CD4-positive, alpha-beta T cell treated with Interleukin-15 for 1 hour (primary cell): ENCODE results near the gene C2orf72.
"Not testable (repeated sequence)": the region's sequence is repeated elsewhere in the genome, so short reads cannot be mapped to it uniquely, and the experiment has no call there.

Source experiments
- DNase-seq: peaks from one replicate; pipeline ENCODE4 v3.0.0-alpha.2; 2020

C2orf72 gene

DNA sequence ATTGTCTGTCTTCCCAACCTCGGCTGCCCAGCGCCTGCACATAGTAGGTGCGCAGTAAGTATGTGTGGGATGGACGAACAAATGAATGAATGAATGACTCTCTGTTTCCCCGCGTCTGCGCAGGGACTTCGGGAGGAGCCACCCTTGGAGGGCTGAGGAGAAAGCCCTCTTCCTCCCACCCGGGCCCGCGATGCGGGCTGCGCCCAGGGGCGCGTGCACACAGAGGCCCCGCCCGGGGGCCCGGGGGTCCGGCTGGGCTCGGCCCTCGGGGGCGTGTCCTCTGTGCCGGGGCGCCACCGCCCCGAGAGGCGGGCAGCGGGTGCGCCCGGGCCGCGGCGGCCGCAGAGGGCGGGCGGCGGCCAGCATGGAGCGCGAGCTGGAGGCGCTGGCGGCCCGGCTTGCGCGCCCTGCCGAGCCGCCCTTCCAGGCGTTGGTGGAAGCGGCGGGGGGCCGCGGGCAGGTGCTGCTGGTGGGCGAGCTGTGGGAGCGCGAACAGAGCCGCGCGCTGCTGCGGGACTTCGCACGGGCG is at the start of gene C2orf72:
C2orf72 (plus strand) TSS at position 322 of the 529 bp plus-strand sequence; CDS start at position 365, 43 bp downstream.
- DNase-seq: no peak

DNA sequence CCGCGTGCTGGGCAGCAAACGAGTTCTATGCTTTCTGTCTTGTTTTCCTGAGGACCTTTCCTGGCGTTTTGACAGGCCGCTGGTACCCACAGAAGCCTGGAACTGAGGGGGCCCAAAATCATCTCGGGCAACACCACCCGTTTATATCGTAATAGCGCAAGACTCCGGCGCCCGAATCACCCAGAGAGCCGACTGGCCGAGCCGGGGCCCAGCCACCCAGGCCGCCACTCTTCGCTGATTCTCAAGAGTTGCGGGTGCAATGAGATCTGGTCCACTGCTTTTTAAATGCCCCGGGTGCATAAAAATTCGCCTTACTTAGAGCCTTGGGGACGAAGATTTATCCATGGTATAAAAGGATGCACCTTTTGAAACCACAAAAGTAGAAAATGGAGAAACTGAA is 47.6 kb upstream of the C2orf72 start:
- DNase-seq: no peak

DNA sequence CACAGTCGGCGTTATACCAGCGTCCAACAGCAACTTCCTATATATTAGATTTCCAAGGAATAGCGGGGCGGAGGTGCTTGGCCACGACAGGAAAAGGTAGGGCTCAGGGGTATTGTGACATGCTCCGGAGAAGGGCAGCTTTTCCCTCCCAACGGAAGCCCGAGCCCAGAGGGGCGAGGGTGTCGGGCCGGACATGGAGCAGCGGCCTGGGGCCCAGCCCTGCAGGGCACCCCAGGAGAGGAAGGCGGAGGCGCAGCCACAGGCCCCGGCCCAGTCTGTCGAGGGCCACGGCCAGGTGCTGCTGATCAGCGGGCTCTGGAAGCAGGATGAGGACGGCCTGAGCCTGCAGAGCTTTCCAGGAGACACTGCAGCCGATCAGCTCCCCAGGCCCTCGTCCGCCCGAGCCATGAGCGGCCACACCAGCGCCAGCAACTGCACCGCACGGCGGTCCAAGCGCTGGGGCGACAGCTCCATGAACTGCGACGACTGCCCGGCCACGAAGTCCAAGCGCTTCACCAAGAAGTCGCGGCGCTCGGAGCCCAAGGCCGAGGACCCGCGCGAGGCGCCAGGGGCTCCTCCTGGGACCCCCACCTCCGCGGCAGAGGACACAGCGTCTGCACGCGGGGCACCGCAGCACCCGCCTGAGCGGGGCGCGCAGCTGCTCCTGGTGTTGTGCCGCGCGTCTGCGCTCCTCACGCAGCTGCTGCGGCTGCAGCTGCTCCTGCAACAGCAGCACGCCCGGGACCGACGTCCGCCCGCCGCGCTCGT is 47.0 kb upstream of the C2orf72 start:
- DNase-seq: no peak

DNA sequence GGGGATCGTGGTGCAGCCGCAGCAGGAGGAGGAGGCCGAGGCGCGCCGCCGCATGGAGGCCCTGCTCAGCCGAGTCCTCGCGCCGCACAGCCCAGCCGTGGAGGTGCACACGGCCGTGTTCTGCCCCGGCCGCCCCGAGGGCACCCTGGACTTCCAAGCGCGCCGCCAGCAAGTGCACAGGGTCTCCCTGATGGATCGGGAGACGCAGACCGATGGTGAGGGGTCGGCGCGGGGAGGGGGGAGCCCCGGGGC is 46.5 kb upstream of the C2orf72 start:
- DNase-seq: no peak

DNA sequence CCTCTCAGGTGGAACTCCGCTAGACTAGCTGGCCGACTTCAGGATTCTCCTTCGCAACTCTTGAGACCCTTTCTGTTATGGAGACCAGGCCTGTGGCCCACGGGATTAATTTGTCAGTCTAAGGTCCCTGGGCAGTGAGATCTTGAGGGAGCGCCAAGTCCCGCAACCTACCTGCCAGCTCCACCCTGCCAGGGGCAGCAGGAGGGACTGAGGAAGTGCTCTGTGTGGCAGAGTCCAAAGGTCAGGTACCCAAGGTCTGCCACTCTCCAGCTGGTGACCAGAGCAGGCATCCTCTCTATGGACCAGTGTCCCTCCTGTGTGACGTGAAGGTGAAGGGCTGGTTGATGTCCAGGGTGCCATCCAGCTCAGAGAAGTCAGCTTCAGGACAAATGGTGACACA is 45.7 kb upstream of the C2orf72 start:
- no peak for DNase-seq

DNA sequence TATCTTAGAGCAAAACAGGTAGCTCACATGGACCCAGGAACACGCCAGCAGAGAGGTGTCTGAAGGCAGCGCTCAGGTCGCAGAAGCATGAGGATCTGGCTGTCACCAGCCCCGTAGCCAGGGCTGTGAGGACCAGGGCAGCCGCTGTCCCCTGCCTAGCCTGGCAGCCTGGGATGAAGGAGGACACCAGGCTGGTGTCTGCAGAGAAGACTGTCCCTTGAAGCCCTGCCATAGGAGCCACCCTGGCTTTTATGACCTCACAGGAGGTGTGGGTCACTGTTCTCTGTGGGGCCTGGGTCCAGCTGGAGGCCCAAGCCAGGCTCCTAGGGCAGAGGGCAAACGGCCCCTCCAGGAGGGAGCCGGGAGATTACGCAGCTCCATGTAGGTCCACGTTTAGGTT is 41.5 kb upstream of the C2orf72 start, which contains the start of gene SPATA3:
SPATA3 (plus strand) TSS at position 301 of the 400 bp plus-strand sequence. CDS start 113 bp downstream, outside the sequence.
- DNase-seq: no peak

DNA sequence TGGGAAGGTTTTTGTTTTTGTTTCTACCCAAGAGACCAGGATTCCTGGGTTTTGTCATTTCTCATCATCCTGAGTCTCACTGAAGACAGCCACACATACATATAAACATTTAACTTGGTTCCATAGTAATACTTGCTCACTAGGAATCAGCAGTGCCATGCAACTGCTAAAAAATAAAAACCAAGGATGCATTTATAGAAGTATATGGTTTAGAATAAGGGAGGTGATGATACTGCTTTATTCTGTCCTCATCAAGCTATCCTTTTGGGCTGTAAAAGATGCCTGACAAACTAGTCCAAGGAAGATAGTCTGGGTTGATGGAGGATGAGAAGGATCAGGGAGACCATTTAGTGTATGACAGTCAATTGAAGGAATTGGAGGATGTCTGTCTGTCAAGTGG is 40.7 kb upstream of the C2orf72 start:
- no peak for DNase-seq

DNA sequence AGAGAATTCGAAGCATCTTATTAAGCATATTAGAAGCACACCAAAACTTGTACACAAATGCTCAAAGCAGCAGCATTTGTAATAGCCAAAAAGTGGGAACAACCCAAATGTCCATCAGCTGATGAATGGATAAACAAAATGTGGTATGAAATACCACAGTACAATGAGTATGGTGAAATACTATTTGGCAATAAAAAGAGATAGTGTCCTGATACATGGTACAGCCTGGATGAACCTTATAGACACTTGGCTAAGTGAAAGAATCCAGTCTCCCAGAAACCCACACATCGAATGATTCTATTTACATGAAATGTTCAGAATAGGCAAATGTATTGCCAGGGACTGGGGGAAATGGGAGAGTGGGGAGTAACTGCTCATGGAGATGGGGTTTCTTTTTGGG is 38.4 kb upstream of the C2orf72 start:
- no peak for DNase-seq

DNA sequence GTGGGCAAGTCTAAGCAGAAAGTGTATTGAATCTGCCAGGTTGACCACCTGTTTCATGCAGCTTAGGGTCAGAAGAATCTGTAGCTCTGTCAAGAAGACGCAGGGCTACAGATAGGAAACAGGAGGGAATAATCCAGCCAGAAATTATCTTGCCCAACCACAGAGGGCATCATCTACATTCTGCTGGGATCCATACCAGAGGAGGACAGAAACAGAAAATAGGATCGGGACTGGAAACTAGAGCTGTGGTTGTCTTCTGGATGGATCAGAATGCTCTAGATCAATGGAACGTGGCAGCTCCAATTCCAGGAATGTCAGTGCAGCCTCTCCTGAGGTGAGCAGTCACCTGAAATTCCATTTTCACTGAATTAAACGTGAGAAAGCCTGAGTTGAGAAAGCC is 37.8 kb upstream of the C2orf72 start:
- no peak for DNase-seq

DNA sequence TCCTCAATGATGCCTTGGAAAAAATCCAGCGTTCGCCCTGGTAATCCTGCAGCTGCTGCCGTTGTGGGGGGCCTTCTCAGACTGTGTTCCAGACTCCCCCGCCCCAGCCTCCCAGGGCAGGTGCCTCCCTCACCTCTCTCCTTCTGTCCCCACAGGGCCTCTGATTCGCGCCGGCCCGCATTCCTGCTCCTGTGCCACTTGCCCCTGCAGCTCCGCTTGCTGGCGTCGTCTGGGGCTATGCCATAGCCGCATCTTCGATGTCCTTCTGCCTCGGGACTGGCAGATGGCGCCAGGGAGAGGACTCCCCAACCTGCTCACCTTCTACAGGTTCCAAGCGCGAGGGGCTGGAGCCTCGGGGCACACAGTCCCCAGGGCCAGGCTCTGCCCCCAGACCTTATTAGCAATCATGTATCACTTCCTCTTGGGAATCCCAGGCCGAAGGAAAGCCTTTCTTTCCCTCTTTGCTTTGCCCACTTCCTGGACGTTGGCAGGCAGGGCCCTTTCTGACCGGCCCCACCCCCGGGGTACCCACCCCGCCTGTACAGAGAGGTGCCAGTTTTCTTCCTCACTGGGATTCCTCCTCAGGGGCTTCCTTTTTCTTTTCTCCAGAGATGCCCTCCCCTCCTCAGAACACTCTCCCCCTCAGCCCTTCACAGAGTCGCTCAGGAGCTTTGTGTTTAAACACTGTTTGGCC is 37.0 kb upstream of the C2orf72 start:
- no peak for DNase-seq

DNA sequence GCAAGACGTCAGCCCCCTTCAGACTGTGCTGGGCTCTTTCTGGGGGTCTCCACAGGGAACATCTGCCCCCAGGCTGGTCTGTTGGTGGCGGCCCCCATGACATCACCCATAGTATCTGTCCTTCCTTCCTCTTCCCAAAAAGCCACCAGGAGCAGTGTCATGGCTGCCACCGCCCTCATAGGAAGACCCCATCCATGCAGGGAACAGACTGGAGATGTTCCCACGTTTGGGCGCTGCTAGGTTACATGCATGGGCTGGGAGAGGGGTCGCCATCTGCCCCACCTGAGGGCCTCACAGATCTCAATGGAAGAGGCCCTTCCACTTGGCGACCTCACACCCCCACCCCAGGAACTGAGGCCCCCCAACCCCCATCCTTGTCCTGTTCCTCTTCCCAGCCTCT is 36.3 kb upstream of the C2orf72 start:
- no peak for DNase-seq

DNA sequence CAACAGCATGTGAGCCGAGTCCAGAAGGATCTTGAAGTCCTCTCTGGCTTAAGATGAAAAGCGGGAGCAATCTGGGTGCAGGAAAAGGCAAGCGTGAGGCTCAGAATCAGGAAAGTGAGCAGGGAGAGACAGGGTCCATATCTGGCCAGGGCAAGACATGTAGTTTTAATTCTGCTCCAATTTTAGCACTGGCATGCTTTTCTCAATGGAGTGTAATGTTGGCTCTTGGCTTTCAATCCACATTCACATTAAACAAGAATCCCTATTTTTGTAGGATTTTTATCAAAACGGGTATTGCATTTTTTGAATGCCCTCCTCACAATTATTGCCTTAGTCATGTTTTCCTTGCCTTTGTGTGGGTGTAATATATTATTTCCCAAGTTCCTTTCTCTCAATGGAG is 35.4 kb upstream of the C2orf72 start:
- DNase-seq: no peak

DNA sequence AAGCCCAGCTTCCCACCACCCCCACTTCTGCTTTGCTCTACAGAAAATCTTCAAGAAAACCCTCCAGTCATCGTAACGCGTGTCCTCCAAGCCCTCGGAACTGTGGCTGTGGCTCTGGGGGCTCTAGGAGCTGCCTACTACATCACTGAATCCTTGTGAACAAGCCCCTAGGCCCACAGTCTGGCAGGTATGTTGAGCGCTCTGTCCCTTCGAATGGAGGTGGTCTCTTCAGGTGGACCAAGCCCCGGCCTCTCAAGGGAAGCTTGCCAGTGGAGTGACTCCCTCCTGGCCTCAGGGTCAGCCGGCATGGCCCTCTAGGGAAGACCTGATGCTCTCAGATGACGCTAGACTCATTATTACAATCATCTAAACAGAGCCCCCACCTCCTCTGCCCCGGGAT is 34.7 kb upstream of the C2orf72 start:
- no peak for DNase-seq

DNA sequence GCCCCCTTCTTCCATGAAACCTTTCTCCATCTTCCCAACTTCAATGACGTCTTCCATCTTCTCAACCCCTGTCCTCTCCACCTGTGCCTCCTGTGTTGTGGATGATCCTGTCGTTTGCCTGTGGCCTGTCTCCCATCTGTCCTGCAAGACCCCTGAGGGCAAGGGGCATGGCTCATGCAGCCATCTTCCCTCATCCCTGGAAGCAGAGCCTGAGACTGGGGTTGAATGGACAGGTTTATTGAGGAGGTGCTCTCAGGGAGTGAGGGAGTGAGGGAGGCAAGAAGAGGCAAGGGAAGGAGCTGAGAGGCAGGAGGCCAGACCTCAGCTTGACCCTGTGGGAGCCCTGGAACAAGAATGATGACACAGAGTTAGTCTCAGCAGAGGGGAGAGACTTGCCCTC is 34.1 kb upstream of the C2orf72 start:
- DNase-seq: no peak

DNA sequence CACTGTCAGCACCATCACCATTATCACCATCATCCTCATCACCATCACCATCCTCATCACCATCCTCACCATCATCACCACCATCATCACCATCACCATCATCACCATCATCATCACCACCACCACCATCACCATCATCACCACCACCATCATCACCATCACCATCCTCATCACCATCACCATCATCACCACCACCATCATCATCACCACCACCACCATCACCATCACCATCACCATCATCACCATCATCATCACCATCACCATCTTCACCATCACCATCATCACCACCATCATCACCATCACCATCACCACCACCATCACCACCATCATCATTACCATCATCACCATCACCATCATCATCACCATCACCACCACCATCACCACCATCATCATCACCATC is 32.4 kb upstream of the C2orf72 start:
- DNase-seq: not testable (repeated sequence)

DNA sequence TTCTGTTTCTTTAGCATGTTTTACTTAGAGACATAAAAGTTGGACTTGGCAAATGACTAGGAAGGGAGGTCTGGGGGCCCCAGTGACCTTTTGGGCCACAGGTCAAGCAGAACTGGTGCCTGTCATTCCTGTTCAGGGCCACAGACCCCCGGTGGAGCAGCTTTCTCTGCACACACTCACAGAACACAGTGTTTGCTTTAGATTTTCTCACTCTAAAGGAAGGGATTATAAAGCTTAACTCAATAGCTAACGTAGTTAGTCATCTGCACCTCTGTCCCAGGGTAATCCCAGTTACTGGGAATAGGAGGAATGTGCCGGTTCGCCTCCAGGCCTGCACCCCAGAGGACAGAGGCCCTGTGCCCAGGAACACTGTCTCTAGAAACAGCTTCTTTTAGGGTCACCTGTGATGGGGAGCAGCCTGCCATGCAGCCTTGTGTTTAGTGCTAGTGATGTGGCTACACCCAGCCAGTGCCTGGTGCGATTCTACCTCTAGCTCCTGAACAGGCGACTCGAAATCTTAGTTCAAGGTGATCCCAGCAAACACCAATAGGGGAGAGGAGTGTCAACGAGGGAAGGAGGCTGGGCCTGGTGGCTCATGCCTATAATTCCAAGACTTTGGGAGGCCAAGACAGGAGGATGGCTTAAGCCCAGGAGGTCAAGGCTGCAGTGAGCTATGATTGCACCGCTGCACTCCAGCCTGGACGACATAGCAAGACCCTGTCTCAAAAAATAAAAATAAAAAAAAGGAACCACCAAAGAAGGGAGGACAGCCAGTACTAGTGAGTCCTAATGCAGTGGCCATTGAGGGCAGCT is 29.8 kb upstream of the C2orf72 start:
- no peak for DNase-seq

DNA sequence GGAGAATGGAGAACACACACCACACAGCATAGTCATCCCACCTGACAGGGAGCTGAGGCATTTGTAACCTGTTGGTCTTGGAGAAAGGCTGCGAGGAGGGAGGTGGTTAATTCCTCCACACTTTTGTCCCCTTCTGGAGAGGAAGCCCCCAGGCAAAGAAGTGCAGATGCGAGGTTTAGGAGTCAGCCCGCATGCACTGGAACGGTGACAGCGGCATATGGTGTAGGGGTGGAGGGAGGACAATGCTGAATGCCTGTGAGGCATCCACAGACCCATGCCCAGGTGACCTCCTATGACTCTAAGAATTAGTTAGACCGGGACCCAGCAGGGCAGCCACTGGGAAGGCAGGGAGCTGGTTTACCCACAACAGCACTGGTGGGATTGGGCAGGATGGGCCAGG is 29.2 kb upstream of the C2orf72 start:
- no peak for DNase-seq

DNA sequence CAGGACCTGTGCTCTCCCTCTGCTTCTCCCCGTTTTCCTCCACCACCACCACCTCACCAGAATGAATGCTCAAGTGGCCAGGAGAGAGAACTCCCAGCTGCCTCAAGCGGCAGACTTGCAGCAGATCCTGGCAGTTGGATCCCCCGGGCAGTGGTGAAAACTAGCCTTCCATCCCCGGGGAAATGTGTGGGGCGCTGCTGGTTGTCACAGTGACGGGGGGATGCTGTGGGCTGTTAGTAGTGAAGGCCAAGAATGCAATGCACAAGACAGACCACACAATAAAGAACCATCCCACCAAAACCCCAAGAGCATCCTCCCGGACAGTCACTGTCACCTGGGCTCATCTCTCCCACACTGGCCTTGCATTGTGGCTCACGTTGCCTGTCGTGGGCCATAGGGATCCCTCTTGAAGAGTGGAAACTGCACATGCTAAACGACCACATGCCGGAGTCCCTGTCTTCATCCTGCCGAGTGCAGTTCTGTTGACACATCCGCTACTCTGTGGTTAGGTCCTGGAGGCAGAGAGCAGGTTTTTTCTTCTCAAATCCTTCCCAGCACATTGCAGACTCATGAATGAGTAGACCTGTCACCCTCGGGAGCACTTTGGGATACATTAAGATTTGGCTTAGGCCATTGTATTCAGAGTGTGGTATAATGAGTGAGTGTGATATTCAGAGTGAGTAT is 27.9 kb upstream of the C2orf72 start:
- no peak for DNase-seq

DNA sequence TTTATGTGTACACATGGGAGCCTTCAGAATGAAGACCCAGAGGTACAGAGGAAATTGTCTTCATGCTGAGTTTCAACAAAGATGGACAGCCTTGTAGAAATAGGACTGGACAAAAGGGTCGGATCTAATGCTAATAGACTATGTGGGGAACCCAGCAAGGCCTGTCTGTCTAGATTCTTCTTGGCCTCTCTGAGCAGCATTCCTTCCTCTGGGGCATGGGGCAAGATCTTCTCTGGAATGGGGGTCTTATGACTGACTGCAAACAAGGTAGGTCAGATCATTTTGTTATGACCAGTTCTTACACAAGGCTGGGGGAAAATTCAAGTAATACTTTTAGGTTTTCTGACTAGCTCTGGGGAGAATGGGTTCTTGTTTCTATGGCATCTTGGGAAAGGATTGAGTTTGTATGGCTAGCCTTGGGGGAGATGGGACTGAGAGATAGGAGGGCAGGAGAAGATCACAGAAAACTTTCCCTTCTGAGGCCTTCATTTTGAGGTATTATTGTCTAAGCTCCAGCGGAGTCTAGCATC is 27.1 kb upstream of the C2orf72 start:
- no peak for DNase-seq

DNA sequence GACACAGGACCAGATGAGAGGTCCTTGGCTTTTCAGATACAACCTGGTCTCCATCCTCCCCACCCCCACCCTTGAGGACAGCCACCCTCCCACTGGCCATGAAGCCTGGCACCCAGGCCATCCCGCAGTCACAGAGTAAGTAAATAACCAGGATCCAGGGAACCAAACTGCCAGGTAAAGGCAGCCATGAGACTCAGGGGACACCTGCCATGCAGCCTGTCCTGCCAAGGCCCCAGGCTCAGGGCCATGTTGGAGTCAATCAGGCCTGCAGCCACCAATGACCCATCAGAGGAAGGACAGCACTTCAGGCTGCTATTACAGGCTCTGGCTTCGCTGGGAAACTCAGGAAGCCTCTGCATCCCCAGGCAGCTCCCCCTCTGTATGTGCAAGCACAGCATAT is 25.8 kb upstream of the C2orf72 start:
- DNase-seq: no peak

DNA sequence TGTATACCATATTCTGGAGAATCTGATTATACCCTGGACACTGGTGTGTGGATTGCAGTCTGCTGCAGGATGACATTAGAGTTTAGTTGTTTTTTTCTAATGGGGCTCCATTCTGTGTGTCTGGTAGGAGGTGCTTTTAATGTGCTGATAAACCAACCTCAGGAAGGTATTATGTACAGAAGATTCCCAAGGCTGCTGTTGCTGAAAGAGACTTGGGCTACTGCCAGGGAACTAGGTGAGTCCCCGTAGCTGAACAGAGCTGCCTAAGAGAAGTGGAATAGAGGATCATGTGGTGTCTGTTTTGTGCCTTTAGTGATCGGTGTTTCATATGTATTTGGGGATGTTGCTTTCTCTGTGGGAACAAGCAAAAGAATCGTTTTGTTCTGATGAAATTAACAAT is 24.9 kb upstream of the C2orf72 start:
- no peak for DNase-seq

DNA sequence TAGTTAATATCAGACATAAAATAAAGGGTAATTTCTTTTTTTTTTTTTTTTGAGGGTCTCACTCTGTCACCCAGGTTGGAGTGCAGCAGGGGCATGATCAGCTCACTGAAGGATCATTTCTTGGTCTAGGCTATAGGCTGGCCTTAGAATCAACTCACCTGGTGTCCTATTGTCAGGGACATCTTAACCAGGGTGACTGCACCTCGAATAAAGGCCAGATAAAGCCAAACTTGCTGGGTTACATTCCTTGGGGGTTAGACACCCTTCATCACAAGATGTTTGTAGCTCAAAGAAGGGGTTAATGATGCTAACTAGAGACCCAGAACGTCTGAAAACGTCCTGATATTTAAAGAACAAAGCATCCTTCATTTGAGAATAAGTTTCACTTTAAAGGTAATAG is 23.5 kb upstream of the C2orf72 start:
- no peak for DNase-seq

DNA sequence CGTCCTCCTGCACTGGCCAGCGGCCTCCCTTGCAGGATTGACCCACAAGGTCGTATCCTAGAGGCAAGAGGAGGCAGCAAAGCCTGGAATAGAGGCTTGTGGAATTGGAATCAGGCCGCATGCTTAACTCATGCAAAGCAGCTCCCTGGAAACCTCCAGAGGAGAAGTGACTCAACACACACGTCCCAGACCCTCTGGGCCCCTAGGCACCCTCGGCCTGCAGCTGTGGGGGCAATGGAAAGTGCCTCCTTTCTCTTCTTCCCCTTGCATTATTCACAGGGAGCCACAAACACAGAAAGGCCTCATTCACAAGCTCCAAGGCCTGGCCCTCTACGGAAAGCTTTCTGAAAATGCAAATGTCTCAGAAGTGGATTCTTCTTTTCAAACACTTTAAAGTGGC is 21.8 kb upstream of the C2orf72 start:
- no peak for DNase-seq
